Activated T-cell treated with anti-CD3 and anti-CD28 coated beads for 1 hour (primary cell): ENCODE data around the gene PLAC1.

Experiments used
- DNase-seq: peaks from one replicate; pipeline ENCODE4 v3.0.0-alpha.2; 2020; ENCODE audit warnings: low read depth

Gene PLAC1

GRCh38 chrX:134631426-134632346 is 26.6 kb downstream of the PLAC1 start:
- DNase-seq, result no peak

- DNase-seq, result no peak
Measured at GRCh38 chrX:134628663-134629062, 29.6 kb downstream of the PLAC1 start.

GRCh38 chrX:134626434-134626833 is 31.8 kb downstream of the PLAC1 start:
- no peak for DNase-seq

- DNase-seq, result no peak
Measured at GRCh38 chrX:134625315-134625718, 33.0 kb downstream of the PLAC1 start.

- no peak for DNase-seq
Measured at GRCh38 chrX:134624046-134624430, 34.2 kb downstream of the PLAC1 start.

- no peak for DNase-seq
Measured at GRCh38 chrX:134623293-134624045, 34.8 kb downstream of the PLAC1 start.

GRCh38 chrX:134622813-134623185 is 35.5 kb downstream of the PLAC1 start:
- DNase-seq, result no peak

- no peak for DNase-seq
Measured at GRCh38 chrX:134622056-134622812, 36.0 kb downstream of the PLAC1 start.

GRCh38 chrX:134619838-134620237 is 38.4 kb downstream of the PLAC1 start:
- no peak for DNase-seq

GRCh38 chrX:134613396-134613795 is 44.9 kb downstream of the PLAC1 start:
- DNase-seq, result no peak

- DNase-seq, result no peak
Measured at GRCh38 chrX:134608153-134608552, 50.1 kb downstream of the PLAC1 start.

GRCh38 chrX:134607523-134607922 is 50.7 kb downstream of the PLAC1 start:
- no peak for DNase-seq

- no peak for DNase-seq
Measured at GRCh38 chrX:134604701-134605311, 53.5 kb downstream of the PLAC1 start.

GRCh38 chrX:134603806-134604700 is 54.2 kb downstream of the PLAC1 start:
- DNase-seq, result no peak

GRCh38 chrX:134602410-134602809 is 55.9 kb downstream of the PLAC1 start:
- no peak for DNase-seq

GRCh38 chrX:134601240-134601765 is 57.0 kb downstream of the PLAC1 start:
- no peak for DNase-seq

- DNase-seq, result no peak
Measured at GRCh38 chrX:134600714-134601113, 57.6 kb downstream of the PLAC1 start.

GRCh38 chrX:134599184-134599914 is 58.9 kb downstream of the PLAC1 start:
- DNase-seq, result no peak

- DNase-seq, result no peak
Measured at GRCh38 chrX:134592303-134592702, 66.0 kb downstream of the PLAC1 start.

GRCh38 chrX:134591502-134591901 is 66.8 kb downstream of the PLAC1 start:
- DNase-seq, result no peak
